Left ventricle myocardium superior (tissue), 1 donor: ENCODE results near the gene CEACAM21. TPM values are rescaled to one million over a fixed set of nuclear protein-coding genes. Genes with fewer than 3 reads are reported as not detected.
A peak's percentile ranks its signal among the peaks of the same experiment; 100 is the strongest.

Source experiments
- ATAC-seq: fragments of 200-7000 bp; cut with Tn5 transposase; one replicate; pipeline ENCODE4 v1.9.1; 2020; ENCODE audit warnings: mild to moderate bottlenecking, moderate library complexity
- DNase-seq: peaks from one replicate; pipeline ENCODE4 v3.0.0-alpha.2; 2020
- intact Hi-C: fragments of 100-400 bp; cut with micrococcal nuclease; formaldehyde crosslinking; loops from one replicate; pipeline ENCODE4 v1.11.0; 2022
- total RNA-seq: library from RNA; stranded (reverse); fragmentation: NEBNext Ultra II Directional; extraction: Animal tissue kit (Norgen Biotek cat#: 25700); gene quantifications from one replicate; pipeline ENCODE4 v1.2.1, GENCODE V29; 2021
- donor health status: DM: no; HTN: yes; CAD: no; lungs with severe emphysema.

The CEACAM21 gene
- total RNA-seq, 1 donor from 2014 or later = 0.99 TPM

GRCh38 chr19:41606215-41606837 lies 30.4 kb downstream of the CEACAM21 start:
- DNase-seq (no peak), ATAC-seq (no peak)
- intact Hi-C loops = no loop called here

DNA sequence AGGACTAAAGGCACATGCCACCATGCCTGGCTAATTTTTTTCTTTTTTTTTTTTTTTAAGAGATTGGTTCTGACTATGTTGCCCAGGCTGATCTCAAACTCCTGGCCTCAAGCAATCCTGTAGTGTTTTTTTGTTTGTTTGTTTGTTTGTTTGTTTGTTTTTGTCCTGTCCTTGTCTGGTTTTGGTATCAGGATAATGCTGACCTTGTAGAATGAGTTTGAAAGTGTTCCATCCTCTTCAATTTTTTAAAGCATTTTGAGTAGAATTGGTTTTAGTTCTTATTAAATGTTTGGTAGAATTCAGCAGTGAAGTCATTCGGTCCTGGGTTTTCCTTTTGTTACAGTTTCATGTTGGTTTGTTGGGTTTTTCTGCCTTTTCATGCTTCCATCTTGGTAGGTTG lies 31.7 kb downstream of the CEACAM21 start:
- no peak for DNase-seq
- ATAC-seq = no peak
- intact Hi-C loops = no loop called here

- intact Hi-C loops = no loop called here
- ATAC-seq (no peak), DNase-seq (no peak)
Measured at GRCh38 chr19:41610789-41611188, 34.8 kb downstream of the CEACAM21 start.

DNA sequence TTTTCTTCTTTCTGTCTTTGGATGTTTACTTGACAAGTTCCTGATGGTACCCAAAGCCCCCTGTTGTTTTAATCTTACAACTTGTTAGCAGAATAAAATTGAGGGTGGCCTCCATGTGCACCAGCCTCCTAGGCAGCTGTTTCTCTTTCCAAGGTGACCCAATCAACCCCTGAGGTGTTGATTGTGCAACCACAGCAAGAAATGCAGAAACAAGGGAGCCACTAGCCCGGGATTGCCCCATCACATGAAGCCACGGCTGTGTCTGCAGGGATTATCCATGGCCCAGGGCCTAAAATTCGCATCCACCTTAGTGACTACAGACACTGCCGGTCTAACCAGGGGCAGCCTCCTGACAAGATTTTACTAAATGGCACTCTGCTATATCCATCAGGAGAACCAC lies 36.5 kb downstream of the CEACAM21 start:
- DNase-seq = no peak
- intact Hi-C loops = no loop called here
- no peak for ATAC-seq

DNA sequence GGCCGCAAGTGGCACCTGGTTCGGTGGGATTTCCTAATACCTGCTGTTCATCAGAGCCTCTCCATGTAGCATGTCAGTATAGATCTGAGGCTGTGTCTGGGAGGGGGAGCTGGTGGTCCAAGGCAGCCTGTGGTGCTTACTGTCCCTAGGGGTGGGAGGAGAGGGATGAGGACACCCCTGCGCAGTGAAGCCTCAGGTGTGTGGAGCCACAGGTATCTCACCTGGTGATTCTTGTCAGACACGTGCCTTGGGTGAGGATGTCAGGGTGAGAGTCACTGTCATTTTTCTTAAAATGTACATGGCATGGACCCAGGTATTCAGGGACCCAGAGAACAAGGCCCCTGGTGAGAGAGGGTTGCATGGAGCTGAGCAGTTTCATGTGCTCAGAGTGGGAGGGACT lies 39.2 kb downstream of the CEACAM21 start:
- intact Hi-C loops = no loop called here
- ATAC-seq = no peak

DNA sequence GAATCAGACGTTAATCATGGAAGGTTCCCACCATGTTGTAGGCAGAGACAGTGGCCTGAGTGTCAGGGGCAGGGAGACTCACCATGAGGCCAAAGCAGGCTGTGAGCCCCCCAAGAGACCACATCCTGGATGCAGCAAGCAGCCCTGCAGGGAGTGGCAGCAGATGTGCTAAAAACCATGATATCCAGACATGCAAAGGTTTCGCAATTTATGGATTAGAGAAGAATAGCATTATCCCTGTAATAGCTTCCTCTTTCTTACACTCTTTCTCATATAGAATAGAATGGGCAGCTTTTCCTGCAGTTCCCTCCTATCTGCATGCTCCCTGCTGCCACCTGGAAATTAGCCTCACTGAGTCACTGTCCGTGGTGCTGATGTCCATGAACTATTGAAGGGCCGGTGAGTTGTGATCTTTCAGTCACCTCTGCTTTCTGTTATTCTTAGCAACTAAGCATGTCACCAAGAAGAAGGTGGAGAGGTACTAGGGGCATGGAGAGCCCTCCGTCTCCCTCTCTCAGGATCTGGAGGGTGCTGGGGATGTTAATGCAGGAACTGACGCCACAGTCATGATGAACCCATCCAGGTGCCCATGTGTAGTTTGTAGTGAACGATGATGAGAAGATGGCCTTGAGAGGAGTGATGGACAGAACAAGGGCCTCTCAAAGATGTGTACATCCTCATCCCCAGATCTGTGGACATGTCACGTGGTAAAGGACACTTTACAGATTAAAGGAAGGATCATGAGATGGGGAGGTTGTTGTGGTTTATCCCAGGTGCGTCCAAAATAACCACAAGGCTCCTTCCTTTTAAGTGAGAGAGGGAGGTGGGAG lies 41.0 kb downstream of the CEACAM21 start:
- intact Hi-C loops = no loop called here
- DNase-seq = no peak

More for the DNA sequence above, 39.2 kb downstream of the CEACAM21 start:
- DNase-seq = no peak

GRCh38 chr19:41617941-41618730 lies 42.2 kb downstream of the CEACAM21 start:
- no peak for ATAC-seq
- intact Hi-C loops = no loop called here
- DNase-seq = no peak

More for the DNA sequence above, 41.0 kb downstream of the CEACAM21 start:
- no peak for ATAC-seq

- ATAC-seq = no peak
- intact Hi-C loops = no loop called here
- DNase-seq = no peak
Measured at GRCh38 chr19:41619018-41619556, 43.1 kb downstream of the CEACAM21 start.

GRCh38 chr19:41620171-41620570 lies 44.2 kb downstream of the CEACAM21 start:
- ATAC-seq (no peak), DNase-seq (no peak)
- intact Hi-C loops = no loop called here

- ATAC-seq (no peak), DNase-seq (no peak)
- intact Hi-C loops = no loop called here
Measured at GRCh38 chr19:41621226-41621625, 45.3 kb downstream of the CEACAM21 start.

- ATAC-seq = peak; percentile 54
- intact Hi-C loops = no loop called here
- no peak for DNase-seq
Measured at GRCh38 chr19:41621654-41622053, 45.7 kb downstream of the CEACAM21 start.

GRCh38 chr19:41623360-41623759 lies 47.4 kb downstream of the CEACAM21 start:
- intact Hi-C loops = no loop called here
- ATAC-seq (no peak), DNase-seq (no peak)

DNA sequence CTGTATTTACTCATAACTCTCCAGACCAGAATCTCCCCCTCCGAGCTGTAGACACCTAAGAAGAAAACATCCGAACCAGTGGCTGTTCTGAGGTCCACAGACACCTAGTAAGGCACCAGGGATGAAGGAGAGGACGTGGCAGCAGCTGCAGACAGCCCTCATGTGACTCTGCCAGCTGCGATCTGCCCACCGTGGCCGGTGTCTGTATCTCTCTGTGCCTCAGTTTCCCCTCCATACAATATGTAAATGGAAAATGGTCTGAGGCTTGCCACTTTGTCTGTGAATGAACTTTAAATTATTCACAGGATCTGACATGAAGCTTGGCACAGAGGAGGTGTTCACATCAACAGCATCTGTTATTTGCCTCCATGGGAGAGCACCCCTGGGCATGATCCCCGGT lies 48.5 kb downstream of the CEACAM21 start:
- intact Hi-C loops = no loop called here
- DNase-seq = no peak
- no peak for ATAC-seq

DNA sequence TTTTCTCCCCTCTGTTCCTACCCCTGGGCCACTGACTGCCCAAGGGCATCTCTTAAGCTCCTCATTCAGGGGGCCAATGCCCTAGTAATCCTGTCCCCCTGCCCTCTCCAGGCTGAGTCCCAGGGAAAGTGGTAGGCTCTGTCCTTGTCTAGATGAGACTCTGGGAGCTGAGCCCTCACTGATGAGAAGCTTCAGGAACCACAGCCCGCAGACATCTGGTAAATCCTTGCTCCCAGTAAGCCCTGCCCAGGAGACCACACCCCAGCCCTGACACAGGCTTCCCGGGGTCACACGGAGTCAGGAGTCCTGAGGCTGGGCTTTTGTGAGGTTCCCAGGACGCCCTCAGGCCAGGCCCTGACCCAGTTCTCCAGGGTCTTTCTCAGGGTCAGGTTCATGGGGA lies 49.0 kb downstream of the CEACAM21 start:
- no peak for ATAC-seq
- intact Hi-C loops = no loop called here
- DNase-seq = no peak

GRCh38 chr19:41626278-41626677 lies 50.3 kb downstream of the CEACAM21 start:
- DNase-seq = no peak

GRCh38 chr19:41626877-41627276 lies 50.9 kb downstream of the CEACAM21 start, which contains the start of gene CEACAM4:
Gene CEACAM4 (minus strand): TSS chr19:41627074. CDS start chr19:41626963, 111 bp downstream.
- DNase-seq = peak; percentile 66
- intact Hi-C loops = no loop called here
- ATAC-seq = peak; percentile 74

More at GRCh38 chr19:41626278-41626677, 50.3 kb downstream of the CEACAM21 start:
- intact Hi-C loops = no loop called here
- no peak for ATAC-seq

- ATAC-seq = no peak
- intact Hi-C loops = no loop called here
- no peak for DNase-seq
Measured at GRCh38 chr19:41627966-41628675, 52.2 kb downstream of the CEACAM21 start.
